IPS-18a (cell line): ENCODE results near the gene HADHA.
"Not testable (repeated sequence)": the region's sequence is repeated elsewhere in the genome, so short reads cannot be mapped to it uniquely, and the experiment has no call there.

ENCODE experiments used
- H3K27ac ChIP-seq: one replicate; pipeline ENCODE4 v1.5.1; 2013; ENCODE audit warnings: low read length
- H3K27me3 ChIP-seq: one replicate; pipeline ENCODE4 v1.6.1; 2013; ENCODE audit warnings: mild to moderate bottlenecking, low read length; ENCODE audit not compliant: control insufficient read depth, insufficient read depth
- H3K36me3 ChIP-seq: one replicate; pipeline ENCODE4 v1.6.1; 2013; ENCODE audit warnings: low read depth, low read length; ENCODE audit not compliant: control insufficient read depth
- H3K4me1 ChIP-seq: one replicate; pipeline ENCODE4 v1.6.1; 2013; ENCODE audit warnings: low read depth, low read length; ENCODE audit not compliant: control insufficient read depth
- H3K4me3 ChIP-seq: one replicate; pipeline ENCODE4 v1.5.1; 2013; ENCODE audit warnings: low read length
- H3K9ac ChIP-seq: one replicate; pipeline ENCODE4 v1.6.1; 2013; ENCODE audit warnings: mild to moderate bottlenecking, low read length, moderate library complexity
- H3K9me3 ChIP-seq: one replicate; pipeline ENCODE4 v1.6.1; 2013; ENCODE audit warnings: low read depth, low read length; ENCODE audit not compliant: control insufficient read depth

The HADHA gene

DNA sequence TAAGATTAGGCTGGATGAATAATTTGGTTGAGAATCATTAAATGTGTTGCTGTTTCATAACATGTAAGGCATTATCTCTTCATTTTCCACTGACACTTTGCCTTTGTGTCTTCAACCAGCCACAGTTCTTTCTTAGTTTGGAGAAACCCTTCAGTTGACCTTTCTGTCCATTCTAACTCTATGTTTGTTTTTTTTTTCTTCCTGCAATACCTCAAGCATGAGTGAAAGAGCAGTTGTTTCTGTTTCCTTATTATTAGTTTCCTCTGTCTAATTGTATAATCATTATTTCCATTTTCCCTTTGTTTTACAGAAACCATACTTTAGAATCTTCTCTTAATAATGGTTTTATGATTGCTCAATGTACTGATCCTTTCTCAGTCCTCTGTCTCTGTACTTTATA lies 25.9 kb upstream of the HADHA start:
- Histone ChIP-seq H3K27me3 (no peaks in the 10 kb centered on the region), H3K9me3 (no peaks in the 10 kb centered on the region), H3K4me3 (no peak overlapping the region), H3K4me1 (no peaks in the 10 kb centered on the region), H3K27ac (no peak overlapping the region), H3K36me3 (peaks cover 3% of the 10 kb centered on the region), H3K9ac (no peak overlapping the region)

DNA sequence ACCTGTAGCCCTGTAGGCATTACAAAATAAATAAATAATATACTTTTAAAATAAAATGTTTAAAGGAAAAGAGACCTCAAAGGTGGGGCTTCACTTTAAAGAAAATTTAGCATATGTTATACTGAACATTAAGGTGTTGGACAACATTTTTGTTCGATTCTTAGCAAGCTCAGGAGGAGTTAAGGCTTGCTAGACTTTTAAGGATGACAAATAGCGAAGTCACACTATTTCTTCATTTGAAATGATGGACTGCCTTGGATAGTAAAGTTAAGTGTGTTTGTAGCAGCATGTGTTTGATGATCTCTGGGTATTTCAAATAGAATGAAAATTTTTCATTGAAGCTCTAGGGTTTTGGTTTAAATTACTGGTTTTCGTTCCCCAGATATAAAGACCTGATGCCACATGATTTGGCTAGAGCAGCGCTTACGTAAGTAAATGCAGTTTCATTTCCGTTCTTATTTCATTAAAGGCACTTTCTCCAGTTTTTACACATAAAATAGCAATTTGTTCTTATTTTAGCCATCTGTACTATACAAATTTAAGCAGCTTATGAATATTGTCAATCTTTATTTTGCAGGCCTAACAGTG lies 25.2 kb upstream of the HADHA start:
- no peak overlapping the region for H3K27ac ChIP-seq
- H3K36me3 ChIP-seq: peaks cover 5% of the 10 kb centered on the region
- H3K27me3 ChIP-seq: no peaks in the 10 kb centered on the region
- no peak overlapping the region for H3K9ac ChIP-seq
- no peaks in the 10 kb centered on the region for H3K4me1 ChIP-seq
- H3K4me3 ChIP-seq: no peak overlapping the region
- H3K9me3 ChIP-seq: no peaks in the 10 kb centered on the region

DNA sequence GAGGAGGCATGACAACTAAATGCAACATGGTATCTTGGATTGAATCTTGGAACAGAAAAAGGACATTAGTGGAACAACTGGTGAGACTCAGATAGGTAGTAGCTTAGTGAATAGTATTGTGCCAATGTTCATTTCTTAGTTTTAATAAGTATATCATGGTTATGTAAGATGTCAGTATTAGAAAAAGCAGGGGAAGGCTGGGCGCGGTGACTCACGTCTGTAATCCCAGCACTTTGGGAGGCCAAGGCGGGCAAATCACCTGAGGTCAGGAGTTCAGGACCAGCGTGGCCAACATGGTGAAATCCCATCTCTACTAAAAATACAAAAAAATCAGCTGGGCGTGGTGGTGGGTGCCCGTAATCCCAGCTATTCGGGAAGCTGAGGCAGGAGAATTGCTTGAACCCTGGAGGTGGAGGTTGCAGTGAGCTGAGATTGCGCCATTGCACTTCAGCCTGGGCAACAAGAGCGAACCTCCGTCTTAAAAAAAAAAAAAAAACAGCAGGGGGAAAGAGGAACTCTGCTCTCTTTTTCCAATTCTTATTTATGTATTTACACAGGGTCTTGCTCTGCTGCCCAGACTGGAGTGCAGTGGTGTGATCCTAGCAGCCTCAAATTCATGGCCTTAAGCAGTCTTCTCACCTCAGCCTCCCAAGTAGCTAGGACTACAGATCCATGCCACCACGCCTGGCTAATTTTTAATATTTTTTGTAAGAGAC lies 24.4 kb upstream of the HADHA start:
- not testable (repeated sequence) for H3K27ac ChIP-seq, H3K4me1 ChIP-seq, H3K9ac ChIP-seq, H3K9me3 ChIP-seq, H3K27me3 ChIP-seq, H3K4me3 ChIP-seq, H3K36me3 ChIP-seq

DNA sequence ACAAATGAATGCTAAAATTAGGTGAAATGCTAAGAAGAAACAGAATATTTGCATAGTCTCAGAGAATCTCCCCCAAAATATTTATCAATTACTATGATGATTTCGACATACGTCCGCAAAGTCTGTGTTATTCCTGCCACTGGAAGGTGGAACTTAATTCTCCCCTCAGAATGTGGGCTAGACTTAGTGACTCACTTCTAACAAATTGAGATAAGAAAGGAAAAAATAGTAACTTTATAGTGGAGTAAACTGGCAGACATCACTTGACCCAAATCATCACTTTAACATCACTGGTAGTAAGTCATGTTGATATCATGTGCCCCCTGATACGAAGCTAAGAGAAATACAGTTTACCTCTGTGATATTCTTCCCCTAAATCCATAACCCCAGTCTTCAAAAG lies 23.8 kb upstream of the HADHA start:
- H3K4me3 ChIP-seq: no peak overlapping the region
- H3K4me1 ChIP-seq: no peaks in the 10 kb centered on the region
- H3K9ac ChIP-seq: no peak overlapping the region
- H3K36me3 ChIP-seq: peaks cover 9% of the 10 kb centered on the region
- H3K27me3 ChIP-seq: no peaks in the 10 kb centered on the region
- H3K9me3 ChIP-seq: no peaks in the 10 kb centered on the region
- no peak overlapping the region for H3K27ac ChIP-seq

DNA sequence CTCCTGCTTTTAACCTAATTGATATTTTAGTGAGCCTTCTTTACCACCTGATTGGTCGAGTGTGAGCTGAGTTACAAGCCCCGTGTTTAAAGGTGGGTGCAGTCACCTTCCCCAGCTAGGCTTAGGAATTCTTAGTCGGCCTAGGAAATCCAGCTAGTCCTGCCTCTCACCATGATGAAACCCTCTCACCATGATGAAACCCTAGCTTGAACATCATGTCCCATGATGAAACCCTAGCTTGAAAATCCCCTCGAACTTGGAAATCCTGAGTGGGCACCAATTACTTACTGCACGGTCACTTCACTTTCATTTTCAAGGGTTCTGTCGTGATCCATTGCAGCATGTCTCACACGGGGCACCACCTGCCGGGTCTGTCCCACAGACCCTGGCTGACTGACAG lies 14.4 kb upstream of the HADHA start:
- not testable (repeated sequence) for H3K27ac ChIP-seq, H3K4me3 ChIP-seq, H3K9ac ChIP-seq, H3K27me3 ChIP-seq, H3K4me1 ChIP-seq, H3K36me3 ChIP-seq, H3K9me3 ChIP-seq

DNA sequence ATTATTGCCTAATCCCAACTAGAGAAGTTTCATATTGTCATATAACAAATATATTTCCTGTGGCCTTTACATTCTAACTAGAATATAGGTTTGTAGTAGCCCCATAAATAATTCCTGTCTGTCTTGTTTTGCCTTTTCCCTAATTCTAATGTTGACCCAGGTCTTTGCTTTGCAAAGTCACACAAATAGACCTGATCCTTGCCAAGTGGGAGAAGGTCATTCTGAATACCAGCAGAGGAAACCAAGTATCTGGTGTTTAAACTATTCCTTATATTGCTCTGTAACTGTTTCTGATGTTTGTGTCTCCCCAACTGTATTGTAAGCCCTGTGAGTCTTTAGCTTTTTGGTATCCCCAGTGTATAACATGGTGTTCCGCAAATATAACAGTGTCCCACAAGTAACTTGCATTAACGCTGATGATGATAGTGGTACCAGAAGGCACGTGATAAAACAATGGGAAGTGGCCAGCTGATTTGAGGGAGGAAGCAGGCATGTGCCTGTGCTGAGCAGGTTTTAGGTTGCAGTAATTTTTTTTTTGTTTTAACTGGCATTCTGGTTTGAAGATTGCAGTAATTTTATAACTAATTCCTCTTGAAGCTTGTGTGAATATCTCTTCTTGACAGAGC lies 11.4 kb upstream of the HADHA start:
- no peak overlapping the region for H3K9ac ChIP-seq
- H3K4me3 ChIP-seq: no peak overlapping the region
- H3K27ac ChIP-seq: no peak overlapping the region
- H3K9me3 ChIP-seq: no peaks in the 10 kb centered on the region
- H3K36me3 ChIP-seq: peaks cover 8% of the 10 kb centered on the region
- H3K27me3 ChIP-seq: no peaks in the 10 kb centered on the region
- H3K4me1 ChIP-seq: no peaks in the 10 kb centered on the region

DNA sequence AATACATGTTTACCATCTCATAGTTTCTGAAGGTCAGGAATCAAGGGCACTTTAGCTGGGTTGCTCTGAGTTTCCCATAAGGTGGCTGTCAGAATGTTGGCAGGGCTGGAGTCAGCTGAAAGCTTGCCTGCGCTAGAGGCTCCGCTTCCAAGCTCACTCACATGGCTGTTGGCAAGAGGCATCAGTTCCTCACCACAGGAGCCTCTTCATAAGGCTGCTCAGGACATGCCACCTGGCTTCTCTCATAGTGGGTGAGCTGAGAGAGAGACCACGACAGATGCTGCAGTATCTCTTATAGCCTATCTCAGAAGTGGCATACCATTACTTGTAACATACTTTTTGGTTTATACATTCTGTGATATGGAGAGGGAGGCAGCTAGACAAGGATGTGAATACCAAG lies 7.5 kb upstream of the HADHA start:
- Histone ChIP-seq H3K36me3 (peaks cover 3% of the 10 kb centered on the region), H3K27ac (no peak overlapping the region), H3K4me1 (no peaks in the 10 kb centered on the region), H3K27me3 (no peaks in the 10 kb centered on the region), H3K9ac (no peak overlapping the region), H3K4me3 (no peak overlapping the region), H3K9me3 (no peaks in the 10 kb centered on the region)

DNA sequence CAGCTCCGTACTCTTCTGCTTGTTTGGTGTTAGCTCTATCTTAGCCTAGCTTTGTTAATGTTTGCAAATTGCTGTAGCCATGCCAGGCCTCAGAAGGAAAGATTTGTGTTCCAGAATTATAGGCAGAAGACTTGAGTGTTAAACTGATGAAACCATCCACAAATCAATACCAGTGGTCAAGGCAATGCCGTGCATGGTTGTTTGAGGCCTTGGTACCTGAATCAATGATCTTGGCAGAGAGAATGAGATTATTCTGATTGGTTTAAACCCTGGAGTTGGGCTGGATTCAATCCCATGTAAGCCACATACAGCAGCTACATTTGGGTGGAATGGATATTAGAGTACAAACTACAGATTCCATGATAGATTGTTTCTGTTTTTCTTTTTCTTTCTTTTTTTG lies 5.2 kb upstream of the HADHA start:
- Histone ChIP-seq H3K9ac (no peak overlapping the region), H3K27me3 (no peaks in the 10 kb centered on the region), H3K27ac (no peak overlapping the region), H3K4me1 (peaks cover 7% of the 10 kb centered on the region), H3K9me3 (no peaks in the 10 kb centered on the region), H3K4me3 (no peak overlapping the region), H3K36me3 (no peaks in the 10 kb centered on the region)

DNA sequence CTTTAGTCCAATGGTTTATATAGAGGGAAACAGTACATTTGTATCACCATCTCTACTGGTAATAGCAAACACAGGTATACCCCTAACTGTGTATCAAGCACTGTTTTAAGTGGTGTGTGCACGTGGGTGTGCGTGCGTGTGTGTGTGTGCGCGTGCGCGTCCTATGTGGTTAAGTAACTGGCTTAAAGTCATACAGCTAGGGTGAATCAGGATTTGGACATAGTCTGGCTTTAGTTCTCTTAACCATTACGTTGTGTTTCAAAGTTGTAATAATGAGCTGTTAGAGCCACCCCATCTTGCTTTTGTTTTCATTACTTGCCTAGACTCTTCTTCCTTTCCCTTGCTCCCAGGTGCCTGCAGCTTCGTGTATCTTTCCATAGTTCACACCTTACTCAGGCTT lies 2.4 kb upstream of the HADHA start:
- H3K4me1 ChIP-seq: peaks cover 12% of the 10 kb centered on the region
- no peak overlapping the region for H3K4me3 ChIP-seq
- no peaks in the 10 kb centered on the region for H3K9me3 ChIP-seq
- no peaks in the 10 kb centered on the region for H3K27me3 ChIP-seq
- H3K27ac ChIP-seq: no peak overlapping the region
- H3K9ac ChIP-seq: no peak overlapping the region
- no peaks in the 10 kb centered on the region for H3K36me3 ChIP-seq

DNA sequence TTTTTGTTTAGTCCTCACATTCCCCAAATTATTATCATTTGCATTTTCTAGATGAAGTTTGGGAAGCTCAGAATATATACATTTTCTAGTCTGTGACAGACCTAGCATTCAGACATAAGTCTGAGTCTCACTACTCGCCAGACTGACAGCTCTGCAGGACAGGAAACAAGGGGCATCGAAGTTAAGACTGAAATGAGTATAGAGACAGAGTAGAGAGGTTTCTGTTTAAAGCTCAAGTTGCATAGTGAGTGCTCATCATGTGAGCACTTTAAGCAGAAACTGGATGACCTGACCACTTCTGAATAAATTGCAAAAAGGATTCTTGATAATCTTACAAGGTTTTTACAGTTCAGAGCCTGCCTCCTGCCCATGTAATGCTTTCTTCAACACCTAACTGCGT lies 1.4 kb upstream of the HADHA start:
- Histone ChIP-seq H3K36me3 (no peaks in the 10 kb centered on the region), H3K27me3 (no peaks in the 10 kb centered on the region), H3K27ac (no peak overlapping the region), H3K9me3 (no peaks in the 10 kb centered on the region), H3K4me1 (peaks cover 12% of the 10 kb centered on the region), H3K4me3 (peak overlapping the region; percentile 81), H3K9ac (peak overlapping the region; percentile 64)

DNA sequence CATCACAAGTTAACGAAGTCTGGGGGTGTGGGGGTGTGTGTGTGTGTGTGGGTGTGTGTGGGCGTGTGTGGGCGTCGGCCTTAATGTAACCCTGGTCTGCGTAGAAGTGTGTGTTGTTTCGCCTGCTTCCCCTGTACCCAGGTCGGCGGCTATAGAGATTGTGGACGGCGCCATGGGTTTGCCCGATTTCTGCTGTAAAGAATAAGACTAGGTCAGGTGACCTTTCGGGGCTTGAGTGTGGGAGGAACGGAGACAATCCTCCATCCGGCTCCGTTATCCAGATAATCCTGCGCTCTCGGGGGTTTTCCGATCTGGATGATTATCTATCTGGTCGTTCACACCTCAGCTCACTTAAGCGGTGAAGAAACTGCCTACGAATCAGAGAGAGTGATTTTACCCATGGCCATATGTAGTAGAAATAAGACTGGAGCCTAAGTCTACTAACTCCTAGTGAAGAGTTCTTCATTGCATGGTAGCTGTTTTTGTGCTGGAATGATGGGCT lies 850 bp upstream of the HADHA start:
- Histone ChIP-seq H3K4me1 (peaks cover 12% of the 10 kb centered on the region), H3K9ac (peak overlapping the region; percentile 64)

More for the DNA sequence above, 850 bp upstream of the HADHA start:
- Histone ChIP-seq H3K27ac (peak overlapping the region; percentile 37), H3K9me3 (no peaks in the 10 kb centered on the region), H3K36me3 (no peaks in the 10 kb centered on the region), H3K4me3 (peak overlapping the region; percentile 81), H3K27me3 (no peaks in the 10 kb centered on the region)
